Upper lobe of right lung (tissue), 1 donor: Measurements from ENCODE around the gene WDR59. TPM values are rescaled to one million over a fixed set of nuclear protein-coding genes. Genes with fewer than 3 reads are reported as not detected.

ENCODE experiments used
- ATAC-seq: fragments of 200-7000 bp; cut with Tn5 transposase; one replicate; pipeline ENCODE4 v1.9.1; 2020; ENCODE audit warnings: mild to moderate bottlenecking, moderate library complexity
- DNase-seq: peaks from one replicate; pipeline ENCODE4 v3.0.0-alpha.2; 2020
- H3K27ac ChIP-seq: fragments of 200-600 bp; one replicate; pipeline ENCODE4 v1.8.0; 2022
- H3K27me3 ChIP-seq: fragments of 200-600 bp; one replicate; pipeline ENCODE4 v1.8.0; 2022; ENCODE audit warnings: mild to moderate bottlenecking
- H3K36me3 ChIP-seq: fragments of 200-600 bp; one replicate; pipeline ENCODE4 v1.8.0; 2022
- H3K4me1 ChIP-seq: fragments of 200-600 bp; one replicate; pipeline ENCODE4 v1.8.0; 2022
- H3K4me3 ChIP-seq: fragments of 200-600 bp; one replicate; pipeline ENCODE4 v1.8.0; 2022; ENCODE audit warnings: mild to moderate bottlenecking
- H3K9me3 ChIP-seq: fragments of 200-600 bp; one replicate; pipeline ENCODE4 v1.8.0; 2022
- intact Hi-C: fragments of 100-400 bp; cut with DNase I; formaldehyde crosslinking; loops from one replicate; pipeline ENCODE4 v1.11.0; 2022
- total RNA-seq: library from RNA; stranded (reverse); fragmentation: NEBNext Ultra II Directional; extraction: Animal tissue kit (Norgen Biotek cat#: 25700); gene quantifications from one replicate; pipeline ENCODE4 v1.2.1, GENCODE V29; 2021
- TF ChIP-seq, protein P1 (sequence below): fragments of 200-600 bp; IDR thresholded peaks from one replicate; pipeline ENCODE4 v1.8.0; 2022; ENCODE audit warnings: antibody characterized with exemption
- donor health status: DM: no; HTN: yes; CAD: no; lungs with severe emphysema.

WDR59 gene
- total RNA-seq, 1 donor from 2014 or later: 51.6 TPM

DNA sequence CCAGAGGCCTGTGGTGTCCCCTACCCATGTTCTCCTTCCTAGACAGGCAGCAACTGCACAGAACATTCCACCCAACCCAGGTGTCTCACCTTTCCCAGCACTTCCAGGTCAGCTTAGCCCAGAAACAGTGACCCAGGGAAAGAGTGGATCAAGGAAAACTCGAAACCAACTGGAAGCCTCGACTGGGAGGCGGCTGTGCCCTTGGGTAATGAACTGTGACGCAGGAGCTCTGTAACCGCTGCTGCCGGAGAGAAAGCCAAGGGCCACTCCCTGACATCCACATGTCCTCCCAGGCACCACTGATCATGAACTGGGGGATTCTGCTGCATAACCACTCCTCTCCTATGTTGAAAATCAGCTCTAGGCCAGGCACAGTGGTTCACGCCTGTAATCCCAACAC is 34.4 kb downstream of the WDR59 start:
- H3K27ac ChIP-seq: no peak overlapping the region
- H3K9me3 ChIP-seq: no peaks in the 10 kb centered on the region
- no peak for ATAC-seq
- DNase-seq: no peak
- H3K27me3 ChIP-seq: no peaks in the 10 kb centered on the region
- TF ChIP-seq, protein P1, sequence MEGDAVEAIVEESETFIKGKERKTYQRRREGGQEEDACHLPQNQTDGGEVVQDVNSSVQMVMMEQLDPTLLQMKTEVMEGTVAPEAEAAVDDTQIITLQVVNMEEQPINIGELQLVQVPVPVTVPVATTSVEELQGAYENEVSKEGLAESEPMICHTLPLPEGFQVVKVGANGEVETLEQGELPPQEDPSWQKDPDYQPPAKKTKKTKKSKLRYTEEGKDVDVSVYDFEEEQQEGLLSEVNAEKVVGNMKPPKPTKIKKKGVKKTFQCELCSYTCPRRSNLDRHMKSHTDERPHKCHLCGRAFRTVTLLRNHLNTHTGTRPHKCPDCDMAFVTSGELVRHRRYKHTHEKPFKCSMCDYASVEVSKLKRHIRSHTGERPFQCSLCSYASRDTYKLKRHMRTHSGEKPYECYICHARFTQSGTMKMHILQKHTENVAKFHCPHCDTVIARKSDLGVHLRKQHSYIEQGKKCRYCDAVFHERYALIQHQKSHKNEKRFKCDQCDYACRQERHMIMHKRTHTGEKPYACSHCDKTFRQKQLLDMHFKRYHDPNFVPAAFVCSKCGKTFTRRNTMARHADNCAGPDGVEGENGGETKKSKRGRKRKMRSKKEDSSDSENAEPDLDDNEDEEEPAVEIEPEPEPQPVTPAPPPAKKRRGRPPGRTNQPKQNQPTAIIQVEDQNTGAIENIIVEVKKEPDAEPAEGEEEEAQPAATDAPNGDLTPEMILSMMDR: no peak
- no peaks in the 10 kb centered on the region for H3K4me1 ChIP-seq
- no peak overlapping the region for H3K4me3 ChIP-seq
- intact Hi-C loops: no loop called here
- peaks cover 60% of the 10 kb centered on the region for H3K36me3 ChIP-seq

DNA sequence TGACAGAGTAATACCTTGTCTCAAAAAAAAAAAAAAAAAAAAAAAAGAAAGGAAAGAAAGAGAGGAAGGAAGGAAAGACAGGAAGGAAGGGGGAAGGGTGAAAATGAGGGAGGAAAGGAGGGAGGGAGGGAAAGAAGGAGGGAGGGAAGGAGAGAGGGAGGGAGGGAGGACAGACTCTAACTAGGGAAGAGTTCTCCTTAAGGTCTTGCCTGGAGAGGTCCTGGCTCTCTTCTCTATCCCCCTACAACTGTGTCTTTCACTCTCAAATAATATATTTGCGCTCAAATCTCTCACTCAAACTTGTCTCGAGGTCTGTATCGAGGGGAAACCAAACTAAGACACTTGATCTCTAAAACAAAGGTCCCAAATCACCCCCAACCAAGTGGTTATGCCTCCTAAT is 35.6 kb downstream of the WDR59 start:
- no peak overlapping the region for H3K4me3 ChIP-seq
- intact Hi-C loops: no loop called here
- H3K27me3 ChIP-seq: no peaks in the 10 kb centered on the region
- no peak overlapping the region for H3K27ac ChIP-seq
- ATAC-seq: no peak
- H3K36me3 ChIP-seq: peaks cover 55% of the 10 kb centered on the region
- TF ChIP-seq, protein P1: no peak
- H3K9me3 ChIP-seq: no peaks in the 10 kb centered on the region
- no peak for DNase-seq
- no peaks in the 10 kb centered on the region for H3K4me1 ChIP-seq

DNA sequence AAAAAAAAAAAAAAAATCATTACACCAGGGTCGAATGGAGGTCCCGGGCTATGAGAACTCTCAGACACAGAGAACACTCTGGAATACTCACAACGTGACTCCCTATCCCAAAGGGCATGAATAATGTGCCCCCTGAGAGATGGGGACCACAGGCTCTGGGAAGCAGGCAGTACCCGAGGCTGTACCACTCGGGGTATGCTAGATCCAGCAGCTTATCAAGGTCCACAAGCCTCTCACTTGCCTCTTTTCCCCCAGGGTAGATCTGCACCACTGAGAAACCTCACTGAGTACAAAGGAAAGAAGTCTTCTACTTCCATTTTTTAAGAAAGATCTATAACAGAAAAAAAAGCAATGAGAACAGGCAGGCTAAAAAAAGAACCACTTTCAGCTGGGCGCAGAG is 40.5 kb downstream of the WDR59 start:
- TF ChIP-seq, protein P1: no peak
- no peaks in the 10 kb centered on the region for H3K9me3 ChIP-seq
- DNase-seq (no peak), ATAC-seq (no peak)
- intact Hi-C loops: no loop called here
- no peak overlapping the region for H3K27ac ChIP-seq
- no peaks in the 10 kb centered on the region for H3K27me3 ChIP-seq
- H3K4me3 ChIP-seq: no peak overlapping the region
- H3K4me1 ChIP-seq: no peaks in the 10 kb centered on the region
- H3K36me3 ChIP-seq: peaks cover 52% of the 10 kb centered on the region

DNA sequence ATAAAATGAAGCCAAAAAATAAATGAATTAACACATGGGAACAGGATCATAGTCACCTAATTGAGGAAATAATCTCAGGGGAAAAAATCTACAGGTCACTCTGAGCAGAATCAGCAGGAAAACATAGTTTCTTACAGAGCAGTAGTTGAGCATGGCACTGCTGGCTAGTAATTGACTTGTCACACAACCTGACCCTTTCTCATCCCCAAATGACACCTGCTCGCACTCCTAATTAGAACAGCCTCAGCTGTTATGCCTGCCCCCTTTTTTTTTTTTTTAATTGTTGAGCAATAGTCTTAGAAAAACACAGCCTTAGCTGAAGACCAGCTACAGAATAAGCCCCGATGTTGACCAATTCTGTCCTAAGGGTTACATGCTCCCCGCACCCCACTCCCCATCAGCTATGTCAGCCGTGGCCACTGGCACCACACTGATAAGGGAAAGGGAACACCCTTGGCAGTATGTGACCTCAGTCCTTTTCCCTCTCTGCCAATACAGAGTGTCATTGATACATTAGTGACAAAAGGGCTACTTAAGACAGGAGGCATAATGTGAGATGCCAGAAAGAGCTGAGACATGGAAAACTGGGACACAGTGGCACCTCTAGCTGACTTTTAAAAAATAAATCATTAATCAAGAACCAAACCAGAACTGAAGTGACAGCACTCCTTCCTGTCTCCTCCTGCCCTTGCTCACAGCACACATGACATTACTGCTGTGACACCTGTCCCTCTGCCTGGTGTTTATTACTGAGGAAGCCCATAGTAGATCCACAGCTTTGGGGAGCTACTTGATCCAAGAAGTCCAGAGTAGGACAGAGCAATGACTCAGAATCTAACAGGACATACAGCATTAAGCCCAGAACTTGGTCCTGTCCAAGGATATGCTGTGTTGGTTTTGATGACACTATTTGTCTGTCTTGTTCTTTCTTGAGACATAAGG is 41.7 kb downstream of the WDR59 start:
- intact Hi-C loops: no loop called here
- Histone ChIP-seq H3K4me3 (no peak overlapping the region), H3K4me1 (no peaks in the 10 kb centered on the region), H3K36me3 (peaks cover 44% of the 10 kb centered on the region), H3K9me3 (no peaks in the 10 kb centered on the region), H3K27me3 (no peaks in the 10 kb centered on the region), H3K27ac (no peak overlapping the region)
- ATAC-seq (no peak), DNase-seq (no peak)
- TF ChIP-seq, protein P1: no peak

DNA sequence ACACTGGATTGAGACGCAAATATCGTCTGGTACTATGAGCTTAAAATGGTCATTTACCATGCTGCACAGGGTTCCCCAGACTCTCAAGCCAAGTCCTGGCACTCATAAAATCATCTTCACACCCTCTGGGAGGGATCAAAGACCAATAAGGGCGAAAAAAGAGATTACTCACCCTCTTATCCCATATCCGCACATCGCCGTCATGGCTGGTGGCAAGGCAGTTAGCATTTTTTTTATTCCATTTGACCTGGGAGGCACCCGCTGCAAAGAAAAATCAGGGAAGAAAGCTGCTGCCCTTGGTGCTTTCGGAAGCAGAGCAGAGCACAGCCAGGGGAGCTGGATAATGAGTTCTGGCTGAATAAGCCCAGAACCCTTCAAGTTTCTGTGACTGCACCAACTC is 42.4 kb downstream of the WDR59 start:
- H3K36me3 ChIP-seq: peaks cover 44% of the 10 kb centered on the region
- DNase-seq: no peak
- TF ChIP-seq, protein P1: no peak
- ATAC-seq: no peak
- H3K27ac ChIP-seq: no peak overlapping the region
- H3K4me3 ChIP-seq: no peak overlapping the region
- intact Hi-C loops: no loop called here
- H3K4me1 ChIP-seq: no peaks in the 10 kb centered on the region
- H3K27me3 ChIP-seq: no peaks in the 10 kb centered on the region
- no peaks in the 10 kb centered on the region for H3K9me3 ChIP-seq
